OCI-LY7 (cell line): Measurements from ENCODE around the gene PSMA6. TPM values are rescaled to one million over a fixed set of nuclear protein-coding genes. Genes with fewer than 3 reads are reported as not detected.
"Not testable (repeated sequence)": the region's sequence is repeated elsewhere in the genome, so short reads cannot be mapped to it uniquely, and the experiment has no call there.

ENCODE experiments used
- BruUV-seq: library from RNA; stranded (reverse); fragments of 400-500 nt; replicated peaks from 2 replicates; lab custom pipeline; 2021; lab: Mats Ljungman, UMichigan
- CTCF ChIA-PET: fragments of 300-600 bp; sonication (Branson Sonifier 250); formaldehyde crosslinking; loops from one replicate; lab custom pipeline; 2022; ENCODE audit warnings: antibody characterized with exemption; ENCODE audit not compliant: unreplicated experiment; lab: Charles Lee
- POLR2A ChIA-PET: fragments of 300-600 bp; sonication (Branson Sonifier 250); formaldehyde crosslinking; loops from one replicate; lab custom pipeline; 2022; ENCODE audit warnings: antibody characterized with exemption; lab: Charles Lee
- DNase-seq: peaks from one replicate; pipeline ENCODE4 v3.0.0-alpha.2; 2015; ENCODE audit warnings: low spot score
- H2AFZ ChIP-seq: fragments of 200-600 bp; sonication (generic), shearing (Covaris generic); 2 replicates; pipeline ENCODE4 v1.6.1; 2014; ENCODE audit warnings: mild to moderate bottlenecking, antibody characterized with exemption, low read length, moderate library complexity
- H3K27ac ChIP-seq: fragments of 200-600 bp; sonication (generic); 2 replicates; pipeline ENCODE4 v1.5.1; 2014; ENCODE audit warnings: mixed run types, low read depth, mild to moderate bottlenecking, moderate library complexity, low read length, inconsistent platforms; ENCODE audit not compliant: poor library complexity, severe bottlenecking
- H3K36me3 ChIP-seq: fragments of 200-600 bp; sonication (generic); 2 replicates; pipeline ENCODE4 v1.6.1; 2014; ENCODE audit warnings: mild to moderate bottlenecking, antibody characterized with exemption, low read length, moderate library complexity, mixed read lengths; ENCODE audit not compliant: insufficient read depth
- H3K4me1 ChIP-seq: fragments of 200-600 bp; sonication (generic); 2 replicates; pipeline ENCODE4 v1.5.1; 2014; ENCODE audit warnings: mild to moderate bottlenecking, low read length; ENCODE audit not compliant: insufficient read depth, poor library complexity, severe bottlenecking
- H3K4me2 ChIP-seq: fragments of 200-600 bp; sonication (generic); 2 replicates; pipeline ENCODE4 v1.6.1; 2014; ENCODE audit warnings: mild to moderate bottlenecking, low read length
- H3K4me3 ChIP-seq: fragments of 200-600 bp; sonication (generic); 2 replicates; pipeline ENCODE4 v1.5.1; 2014; ENCODE audit warnings: mild to moderate bottlenecking, low read depth, low read length; ENCODE audit not compliant: poor library complexity, severe bottlenecking
- H3K79me2 ChIP-seq: fragments of 200-600 bp; sonication (generic); 2 replicates; pipeline ENCODE4 v1.6.1; 2016; ENCODE audit warnings: low read depth, mild to moderate bottlenecking, low read length, moderate library complexity, mixed read lengths; ENCODE audit not compliant: insufficient read depth
- H3K9me2 ChIP-seq: fragments of 200-600 bp; sonication (generic); 2 replicates; pipeline ENCODE4 v1.6.1; 2016; ENCODE audit warnings: mild to moderate bottlenecking, low read length, mixed read lengths; ENCODE audit not compliant: insufficient read depth
- H3K9me3 ChIP-seq: fragments of 200-600 bp; sonication (generic); 2 replicates; pipeline ENCODE4 v1.6.1; 2014; ENCODE audit warnings: mild to moderate bottlenecking, mixed run types, low read length, mixed read lengths
- H4K20me1 ChIP-seq: fragments of 200-600 bp; sonication (generic); 2 replicates; pipeline ENCODE4 v1.6.1; 2014; ENCODE audit warnings: mild to moderate bottlenecking, antibody characterized with exemption, low read length, moderate library complexity, mixed read lengths; ENCODE audit not compliant: insufficient read depth
- CTCF ChIP-seq: fragments of 200-600 bp; sonication (generic); conservative IDR thresholded peaks from 2 replicates; pipeline ENCODE4 v1.5.1; 2014; ENCODE audit warnings: mild to moderate bottlenecking, antibody characterized with exemption, low read length, moderate library complexity, mixed read lengths
- EZH2phosphoT487 ChIP-seq: fragments of 200-600 bp; sonication (generic); IDR thresholded peaks from 2 replicates; pipeline ENCODE4 v1.6.1; 2018; ENCODE audit warnings: low read depth, borderline replicate concordance, mild to moderate bottlenecking, mixed run types, antibody characterized with exemption, low read length, moderate library complexity, mixed read lengths
- intact Hi-C: fragments of 100-400 bp; cut with micrococcal nuclease; formaldehyde crosslinking; loops from one replicate; pipeline ENCODE4 v1.10.0; 2022; ENCODE audit not compliant: unreplicated experiment
- total RNA-seq, 2 experiments: library from RNA; depleted of rRNA in 1 of 2; stranded (reverse); fragments of >200 nt in 1 of 2; shearing (Covaris generic) in 1 of 2; gene quantifications; 2 replicates each; pipeline ENCODE4 v1.2.3, GENCODE V29; 2014 to 2022

The PSMA6 gene
- total RNA-seq, 2 experiments from 2014 or later, result 216 to 267 TPM

GRCh38 chr14:35299708-35300107 lies 7.5 kb downstream of the PSMA6 start:
- no peaks in the 10 kb centered on the region for H3K9me2 ChIP-seq
- H3K4me1 ChIP-seq, result peaks cover 66% of the 10 kb centered on the region
- ChIA-PET CTCF (interaction anchor here (1.2 kb wide), 1 partner anchor 65 kb away, joined by 3 read pairs; no protein-coding TSS in a partner anchor), POLR2A (interaction anchor here (0.7 to 2.9 kb wide), 7 partner anchors 8 to 105 kb away, joined by 3 to 32 read pairs (median 12); partner anchors contain the start of genes NFKBIA and PSMA6)
- H3K79me2 ChIP-seq, result peaks cover 100% of the 10 kb centered on the region
- H3K36me3 ChIP-seq, result peaks cover 76% of the 10 kb centered on the region
- H3K4me2 ChIP-seq, result peak overlapping the region; percentile 70
- intact Hi-C loops, result no loop called here
- DNase-seq, result no peak
- peaks cover 14% of the 10 kb centered on the region; the same call in 1 of the 2 replicates for H3K9me3 ChIP-seq
- no peak overlapping the region for H2AFZ ChIP-seq
- H3K4me3 ChIP-seq, result peak overlapping the region; percentile 16
- peaks cover 18% of the 10 kb centered on the region for H4K20me1 ChIP-seq
- TF ChIP-seq EZH2phosphoT487 (no peak), CTCF (no peak)
- no TSS peak for BruUV-seq
- H3K27ac ChIP-seq, result peak overlapping the region; percentile 52

DNA sequence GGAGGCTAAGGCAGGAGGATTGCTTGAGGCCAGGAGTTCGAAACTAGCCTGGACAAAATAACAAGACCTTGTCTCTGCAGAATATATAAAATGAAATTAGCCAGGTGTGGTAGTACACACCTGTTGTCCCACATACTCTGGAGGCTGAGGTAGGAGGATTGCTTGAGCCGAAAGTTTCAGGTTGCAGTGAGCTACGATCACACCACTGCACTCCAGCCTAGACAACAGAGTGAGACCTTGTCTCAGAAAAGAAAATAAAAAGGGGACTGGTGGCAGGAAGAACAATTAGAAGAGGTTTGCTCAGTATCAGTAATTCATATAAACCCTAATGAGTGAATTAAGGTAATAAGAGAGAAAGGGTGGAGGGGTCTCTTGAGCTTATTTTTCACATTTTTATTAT lies 8.0 kb downstream of the PSMA6 start:
- H3K27ac ChIP-seq, result peak overlapping the region; percentile 52
- no peaks in the 10 kb centered on the region for H3K9me2 ChIP-seq
- no peak overlapping the region for H2AFZ ChIP-seq
- peaks cover 61% of the 10 kb centered on the region for H3K4me1 ChIP-seq
- CTCF ChIA-PET, result interaction anchor here (1.2 kb wide), 1 partner anchor 65 kb away, joined by 3 read pairs; no protein-coding TSS in a partner anchor
- H3K79me2 ChIP-seq, result peaks cover 100% of the 10 kb centered on the region
- TF ChIP-seq EZH2phosphoT487, result no peak
- no peak for TF ChIP-seq CTCF
- POLR2A ChIA-PET, result interaction anchor here (0.6 to 2.9 kb wide), 8 partner anchors 8 to 424 kb away, joined by 3 to 32 read pairs (median 10); partner anchors contain the start of genes NFKBIA and PSMA6
- H3K4me3 ChIP-seq, result peak overlapping the region; percentile 16
- no peak for DNase-seq
- intact Hi-C loops, result no loop called here
- peaks cover 14% of the 10 kb centered on the region for H4K20me1 ChIP-seq
- no TSS peak for BruUV-seq
- H3K36me3 ChIP-seq, result peaks cover 77% of the 10 kb centered on the region
- peak overlapping the region; percentile 70 for H3K4me2 ChIP-seq
- H3K9me3 ChIP-seq, result peaks cover 14% of the 10 kb centered on the region; the same call in 1 of the 2 replicates

DNA sequence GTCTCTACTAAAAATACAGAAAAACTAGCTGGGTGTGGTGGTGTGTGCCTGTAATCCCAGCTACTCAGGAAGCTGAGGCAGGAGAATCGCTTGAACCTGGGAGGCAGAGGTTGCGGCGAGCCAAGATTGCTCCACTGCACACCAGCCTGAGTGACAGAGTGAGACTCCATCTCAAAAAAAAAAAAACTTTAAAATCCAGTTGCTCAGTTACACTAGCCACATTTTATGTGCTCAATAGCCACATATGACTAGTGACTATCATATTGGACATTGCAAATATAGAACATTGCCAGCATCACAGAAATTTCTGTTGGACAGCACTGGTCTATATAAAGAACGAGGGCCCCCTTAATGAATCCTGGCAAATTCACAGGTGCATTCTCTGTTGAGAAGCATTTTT lies 9.2 kb downstream of the PSMA6 start:
- POLR2A ChIA-PET, result interaction anchor here (1.1 to 2.9 kb wide), 5 partner anchors 9 to 205 kb away, joined by 4 to 32 read pairs (median 12); partner anchors contain the start of genes NFKBIA and PSMA6
- CTCF ChIA-PET, result interaction anchor here (1.2 kb wide), 1 partner anchor 66 kb away, joined by 3 read pairs; no protein-coding TSS in a partner anchor
- DNase-seq, intact Hi-C loops, H2AFZ ChIP-seq, H3K9me2 ChIP-seq, BruUV-seq: not testable (repeated sequence)
- Histone ChIP-seq H3K27ac (peak overlapping the region; percentile 52), H3K36me3 (peaks cover 79% of the 10 kb centered on the region), H4K20me1 (peaks cover 14% of the 10 kb centered on the region), H3K4me3 (peak overlapping the region; percentile 16), H3K4me2 (peak overlapping the region; percentile 70), H3K4me1 (peaks cover 51% of the 10 kb centered on the region), H3K9me3 (peaks cover 14% of the 10 kb centered on the region; the same call in 1 of the 2 replicates), H3K79me2 (peaks cover 100% of the 10 kb centered on the region)
